AG09309 (cell line): ENCODE results near the gene PRPSAP1.

Experiments used
- DNase-seq: peaks from one replicate; pipeline ENCODE4 v3.0.0-alpha.2; 2010; ENCODE audit warnings: low read depth
- H3K4me3 ChIP-seq: 2 replicates; pipeline ENCODE4 v1.5.1; 2011; ENCODE audit warnings: mild to moderate bottlenecking, low read depth, low read length, moderate library complexity; ENCODE audit not compliant: control insufficient read depth
- TF ChIP-seq, protein P1 (sequence below): IDR thresholded peaks from 2 replicates; pipeline ENCODE4 v1.5.1; 2011; ENCODE audit warnings: mild to moderate bottlenecking, low read depth, low read length, inconsistent platforms; ENCODE audit not compliant: insufficient read depth, control insufficient read depth; ENCODE audit errors: missing control alignments

Gene PRPSAP1

GRCh38 chr17:76386966-76387765 lies 33.5 kb upstream of the PRPSAP1 start:
- no peak overlapping the region; the same call in none of the 2 replicates for H3K4me3 ChIP-seq
- DNase-seq: no peak
- TF ChIP-seq, protein P1, sequence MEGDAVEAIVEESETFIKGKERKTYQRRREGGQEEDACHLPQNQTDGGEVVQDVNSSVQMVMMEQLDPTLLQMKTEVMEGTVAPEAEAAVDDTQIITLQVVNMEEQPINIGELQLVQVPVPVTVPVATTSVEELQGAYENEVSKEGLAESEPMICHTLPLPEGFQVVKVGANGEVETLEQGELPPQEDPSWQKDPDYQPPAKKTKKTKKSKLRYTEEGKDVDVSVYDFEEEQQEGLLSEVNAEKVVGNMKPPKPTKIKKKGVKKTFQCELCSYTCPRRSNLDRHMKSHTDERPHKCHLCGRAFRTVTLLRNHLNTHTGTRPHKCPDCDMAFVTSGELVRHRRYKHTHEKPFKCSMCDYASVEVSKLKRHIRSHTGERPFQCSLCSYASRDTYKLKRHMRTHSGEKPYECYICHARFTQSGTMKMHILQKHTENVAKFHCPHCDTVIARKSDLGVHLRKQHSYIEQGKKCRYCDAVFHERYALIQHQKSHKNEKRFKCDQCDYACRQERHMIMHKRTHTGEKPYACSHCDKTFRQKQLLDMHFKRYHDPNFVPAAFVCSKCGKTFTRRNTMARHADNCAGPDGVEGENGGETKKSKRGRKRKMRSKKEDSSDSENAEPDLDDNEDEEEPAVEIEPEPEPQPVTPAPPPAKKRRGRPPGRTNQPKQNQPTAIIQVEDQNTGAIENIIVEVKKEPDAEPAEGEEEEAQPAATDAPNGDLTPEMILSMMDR: no peak

DNA sequence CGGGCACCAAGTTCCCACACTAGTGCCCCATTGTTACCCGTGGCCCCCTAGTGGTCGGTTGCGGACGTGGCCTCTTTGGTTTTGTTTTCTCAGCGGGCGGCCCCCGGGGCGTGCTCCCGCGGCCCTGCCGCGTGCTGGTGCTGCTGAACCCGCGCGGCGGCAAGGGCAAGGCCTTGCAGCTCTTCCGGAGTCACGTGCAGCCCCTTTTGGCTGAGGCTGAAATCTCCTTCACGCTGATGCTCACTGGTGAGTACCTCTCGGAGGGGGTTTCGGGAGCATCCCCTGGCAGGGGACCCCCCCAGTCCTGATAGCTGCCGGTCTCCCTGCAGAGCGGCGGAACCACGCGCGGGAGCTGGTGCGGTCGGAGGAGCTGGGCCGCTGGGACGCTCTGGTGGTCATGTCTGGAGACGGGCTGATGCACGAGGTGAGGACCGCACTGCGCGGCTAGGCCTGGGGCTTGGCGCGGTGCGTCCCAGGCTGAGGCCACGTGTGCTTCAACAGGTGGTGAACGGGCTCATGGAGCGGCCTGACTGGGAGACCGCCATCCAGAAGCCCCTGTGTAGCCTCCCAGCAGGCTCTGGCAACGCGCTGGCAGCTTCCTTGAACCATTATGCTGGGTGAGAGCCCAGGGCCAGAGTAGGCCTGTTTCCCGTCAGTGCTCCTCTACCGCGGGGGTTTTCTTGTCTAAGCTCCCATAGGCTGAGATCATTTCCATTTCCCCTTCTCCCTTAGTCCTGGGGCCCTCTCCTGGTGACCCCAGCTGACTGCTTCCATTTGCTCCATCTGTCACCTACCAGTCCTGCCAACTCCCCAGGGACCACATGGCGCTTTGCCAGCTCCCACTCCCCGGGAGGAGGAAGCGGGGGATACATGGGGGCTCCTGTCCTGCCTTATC lies 32.4 kb upstream of the PRPSAP1 start:
- DNase-seq: no peak
- H3K4me3 ChIP-seq: peak overlapping the region; percentile 71
- TF ChIP-seq, protein P1: peak; percentile 81

- peak overlapping the region; percentile 71 for H3K4me3 ChIP-seq
- TF ChIP-seq, protein P1: no peak
- DNase-seq: no peak
Measured at GRCh38 chr17:76384987-76385891, 31.5 kb upstream of the PRPSAP1 start.

DNA sequence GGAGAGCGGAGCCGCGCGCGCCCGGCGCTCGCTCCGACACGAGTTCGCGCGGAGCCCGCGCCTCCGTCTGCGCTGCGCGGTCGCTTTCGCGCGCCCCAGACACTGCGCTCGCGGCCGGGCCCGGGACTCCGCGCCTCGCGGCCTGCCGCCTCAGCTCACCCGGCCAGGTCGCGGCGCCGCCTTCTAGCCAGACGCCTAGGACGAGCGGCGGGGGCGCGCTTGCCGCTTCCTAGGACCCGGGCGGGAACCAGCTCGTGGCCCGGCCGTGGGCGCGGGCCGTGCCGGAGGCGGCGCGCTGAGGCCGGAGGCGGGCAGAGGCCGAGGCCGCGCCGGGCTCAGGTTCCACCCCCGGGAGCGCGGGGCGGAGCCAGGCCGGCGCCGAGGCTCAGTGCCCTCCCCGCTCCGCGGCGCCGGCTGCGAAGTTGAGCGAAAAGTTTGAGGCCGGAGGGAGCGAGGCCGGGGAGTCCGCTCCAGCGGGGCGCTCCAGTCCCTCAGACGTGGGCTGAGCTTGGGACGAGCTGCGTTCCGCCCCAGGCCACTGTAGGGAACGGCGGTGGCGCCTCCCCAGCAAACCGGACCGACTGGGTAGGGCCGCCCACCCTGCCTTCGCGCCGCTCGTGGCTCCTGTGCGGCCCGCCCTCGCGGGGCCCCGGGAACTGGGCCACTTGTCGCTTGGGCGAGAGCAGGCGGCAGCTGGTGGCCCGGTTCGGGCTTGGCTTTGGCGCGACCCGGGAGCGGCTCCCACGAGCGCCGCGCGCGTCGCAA lies 30.7 kb upstream of the PRPSAP1 start, which contains the start of gene SPHK1:
Gene SPHK1 (plus strand): TSS at position 388 of the 765 bp plus-strand sequence. CDS start 1,036 bp downstream, outside the sequence.
- TF ChIP-seq, protein P1: no peak
- no peak for DNase-seq
- H3K4me3 ChIP-seq: peak within 1 kb of the TSS; percentile 71

DNA sequence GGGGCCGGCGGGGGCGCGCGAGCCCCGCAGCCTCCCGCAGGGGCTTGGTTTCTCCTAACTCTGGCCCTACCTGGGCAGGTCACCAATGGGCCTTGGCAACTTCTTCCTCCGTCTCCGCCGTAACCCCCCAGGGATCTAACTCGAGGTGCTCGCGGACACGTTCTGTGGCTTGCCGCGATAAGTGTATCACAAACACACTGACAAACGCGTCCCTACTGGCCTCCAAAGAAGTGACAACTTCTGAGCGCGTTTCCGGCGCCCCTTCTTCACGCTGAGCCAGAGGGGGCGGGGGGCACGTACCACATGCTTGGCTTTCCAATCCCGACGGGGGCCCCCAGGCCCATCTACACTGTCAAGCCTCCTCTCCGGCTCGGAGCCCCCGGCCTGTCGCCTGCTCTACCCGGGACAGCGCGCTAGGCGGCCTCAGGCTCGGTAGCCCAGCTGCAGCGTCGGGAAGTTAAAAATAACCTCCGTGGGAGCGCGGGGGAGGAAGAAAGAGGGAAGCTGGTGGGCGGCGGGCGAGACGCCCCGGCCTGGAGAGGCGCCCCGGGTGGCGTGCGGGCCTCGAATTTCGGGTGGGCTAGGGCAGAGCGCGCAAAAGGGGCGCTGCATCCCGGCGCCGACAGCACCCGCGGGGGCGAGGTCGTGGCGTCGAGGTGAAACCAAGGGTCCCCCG lies 30.0 kb upstream of the PRPSAP1 start:
- no peak for DNase-seq
- TF ChIP-seq, protein P1: peak; percentile 26
- peak overlapping the region; percentile 57 for H3K4me3 ChIP-seq
